ENCODE measurements around the gene LTO1.
"Not testable (repeated sequence)": the region's sequence is repeated elsewhere in the genome, so short reads cannot be mapped to it uniquely, and the experiment has no call there.

LTO1 gene

DNA sequence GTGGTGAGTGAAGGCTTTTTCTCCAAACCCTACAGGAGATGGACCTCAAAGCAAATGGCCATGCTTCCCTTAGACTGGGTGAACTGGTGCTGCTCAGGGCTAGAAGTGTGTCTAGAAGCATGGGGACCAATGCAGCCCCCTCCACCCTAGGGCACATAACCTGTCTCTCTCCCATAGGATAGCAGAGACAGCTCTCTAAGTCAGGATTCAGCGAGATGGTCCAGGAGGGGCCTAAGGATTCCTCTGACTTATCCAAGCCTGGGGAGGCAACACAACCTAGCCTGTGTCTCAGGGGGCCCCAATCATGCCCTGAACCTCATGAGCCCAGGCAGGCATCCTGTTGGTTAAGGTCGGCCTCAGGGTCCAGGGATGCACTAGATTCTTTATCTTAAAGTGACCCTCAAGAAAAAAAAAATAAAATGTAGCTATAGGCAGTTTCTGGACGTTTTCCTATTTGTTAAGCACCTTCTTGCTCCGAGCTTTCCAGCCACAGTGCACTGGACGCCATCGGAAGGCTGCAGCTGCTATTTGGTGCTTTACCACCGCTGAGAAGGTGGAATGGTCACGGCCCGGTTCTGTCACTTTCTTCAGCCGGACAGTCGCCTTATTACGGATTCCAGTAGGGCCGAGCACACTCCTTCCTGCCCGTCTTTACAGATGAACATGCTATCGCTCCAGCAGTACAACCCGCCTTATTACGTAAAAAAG lies 39.2 kb downstream of the LTO1 start:
- DNase-seq (ENCODE audit: low spot score) = peak; percentile 38

DNA sequence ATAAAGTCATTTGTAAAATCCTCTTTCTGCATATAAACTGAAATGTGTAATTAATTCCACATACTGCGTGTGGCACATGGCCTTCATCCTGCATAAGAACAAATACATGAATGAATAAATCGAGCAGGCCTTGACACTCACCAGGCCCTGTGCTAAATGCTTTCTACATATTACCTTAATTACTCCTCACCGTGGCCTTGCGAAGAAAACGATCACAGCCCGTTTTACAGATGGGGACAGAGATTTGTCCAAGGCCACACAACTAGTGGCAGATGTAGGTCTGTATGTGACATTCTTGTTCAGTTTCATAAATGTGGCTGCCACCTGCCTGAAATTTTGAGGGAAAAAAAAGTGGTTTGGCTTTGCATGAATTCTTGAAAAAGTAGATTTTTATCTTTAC lies 40.0 kb downstream of the LTO1 start:
- peak; percentile 78 for DNase-seq (ENCODE audit: low spot score)

DNA sequence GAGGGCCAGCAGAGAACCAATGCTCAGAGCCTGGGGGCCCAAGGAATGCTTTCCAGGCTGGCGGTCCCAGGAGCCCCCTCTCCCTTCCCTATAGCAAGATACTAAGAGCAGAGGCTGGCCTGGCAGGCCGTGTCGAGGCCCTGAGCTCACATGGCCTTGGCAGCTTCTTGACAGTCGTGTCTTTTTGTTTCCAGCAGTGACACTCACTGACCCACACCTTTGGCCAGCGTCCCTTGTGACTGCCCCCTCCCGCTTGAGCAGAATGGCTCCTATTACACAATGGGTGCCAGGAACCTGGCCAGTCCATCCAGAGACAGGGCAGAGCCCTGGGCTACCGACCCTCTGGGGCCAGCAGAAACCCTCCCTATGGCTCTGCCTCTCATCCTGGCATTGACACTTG lies 40.6 kb downstream of the LTO1 start:
- DNase-seq (ENCODE audit: low spot score) = no peak

DNA sequence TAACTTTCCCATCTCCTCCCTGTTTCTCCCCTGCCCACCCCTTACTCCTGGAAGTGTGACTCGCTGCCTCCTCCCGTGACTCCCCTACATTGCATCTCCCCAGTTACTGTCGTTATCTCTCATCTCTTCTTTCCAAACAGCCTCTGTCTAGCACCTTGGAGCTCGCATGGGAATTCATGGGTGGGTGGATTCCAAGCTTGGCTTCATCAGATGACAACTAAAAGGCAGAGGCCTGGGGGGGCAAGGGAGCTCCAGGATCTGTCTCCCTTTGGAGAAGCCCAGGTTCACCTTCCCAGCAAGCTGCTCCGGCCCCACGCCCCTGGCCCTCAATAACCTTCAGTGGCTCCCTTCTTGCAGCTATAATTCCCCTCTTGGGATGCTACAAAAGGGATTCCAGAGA lies 41.1 kb downstream of the LTO1 start:
- DNase-seq (ENCODE audit: low spot score) = no peak

DNA sequence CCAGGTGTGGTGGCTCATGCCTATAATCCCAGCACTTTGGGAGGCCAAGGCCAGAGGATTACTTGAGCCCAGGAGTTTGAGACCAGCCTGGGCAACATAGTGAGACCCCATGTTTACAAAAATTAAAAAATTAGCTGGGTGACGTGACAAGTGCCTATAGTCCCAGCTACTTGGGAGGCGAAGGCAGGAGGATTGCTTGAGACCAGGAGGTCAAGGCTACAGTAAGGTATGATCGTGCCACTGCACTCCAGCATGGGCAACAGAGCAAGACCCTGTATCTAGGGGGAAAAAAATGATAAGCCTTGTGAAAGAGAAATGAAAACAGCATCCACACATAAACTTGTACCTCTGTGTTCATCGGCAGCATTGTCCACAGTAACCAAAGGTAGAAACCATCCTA lies 42.3 kb downstream of the LTO1 start:
- DNase-seq (ENCODE audit: low spot score) = no peak

DNA sequence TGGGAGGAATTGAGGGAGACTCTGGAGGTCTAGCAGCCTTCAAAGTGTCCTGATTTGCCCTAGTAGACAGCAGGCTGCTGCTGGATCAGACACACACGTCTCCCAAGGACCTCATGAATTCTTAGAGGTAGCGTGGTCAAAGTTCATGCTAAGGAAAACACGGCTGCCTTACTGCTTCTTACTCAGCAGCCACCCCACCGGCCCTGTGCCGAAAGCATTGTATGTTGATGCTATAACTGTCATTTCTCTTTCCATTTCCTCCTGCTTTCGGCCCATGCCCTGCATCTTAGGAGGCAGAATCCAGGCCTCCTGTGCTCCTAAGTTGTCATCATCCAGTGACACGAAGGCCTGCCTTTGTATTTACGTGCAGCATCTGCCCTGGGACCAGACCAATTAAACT lies 44.7 kb downstream of the LTO1 start:
- DNase-seq (ENCODE audit: low spot score) = no peak

DNA sequence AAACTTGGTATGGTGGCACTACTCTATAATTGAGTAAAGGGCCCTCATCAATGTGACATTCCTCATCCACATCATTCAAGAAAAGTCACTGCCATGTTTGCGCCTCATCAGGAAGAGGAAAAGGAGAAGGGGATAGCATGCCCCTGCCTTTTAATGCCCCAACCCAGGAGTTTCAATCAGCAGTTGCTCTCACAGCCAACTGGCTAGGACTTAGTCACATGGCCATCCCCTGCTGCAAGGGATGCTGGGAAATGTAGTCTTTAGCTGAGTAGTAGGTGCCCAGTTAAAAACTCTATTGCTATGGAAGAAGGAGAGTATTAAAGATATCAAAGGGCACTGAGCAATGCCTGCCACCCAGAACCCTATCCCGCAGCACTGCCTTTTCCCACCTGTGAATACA lies 45.1 kb downstream of the LTO1 start:
- no peak for DNase-seq (ENCODE audit: low spot score)

DNA sequence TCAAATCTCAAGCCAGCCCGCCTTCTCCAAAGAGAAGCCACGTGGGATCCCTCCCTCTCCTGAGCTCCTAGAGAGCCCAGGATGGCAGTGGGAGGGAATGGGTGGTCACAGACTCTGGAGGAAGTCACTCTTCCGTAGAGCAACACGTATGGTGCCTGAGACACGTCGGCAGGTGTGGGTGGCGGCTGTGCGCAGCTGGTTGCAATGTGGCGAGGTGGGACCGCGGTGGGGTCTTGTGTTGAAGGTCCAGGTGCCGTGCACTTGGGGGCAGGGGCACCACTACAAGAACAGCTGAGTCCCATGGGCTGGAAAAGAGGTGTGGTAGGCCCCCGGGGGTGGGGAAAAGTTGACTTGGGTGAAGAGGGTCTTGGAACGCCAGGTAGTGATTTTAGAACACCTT lies 47.6 kb downstream of the LTO1 start:
- DNase-seq (ENCODE audit: low spot score) = no peak

DNA sequence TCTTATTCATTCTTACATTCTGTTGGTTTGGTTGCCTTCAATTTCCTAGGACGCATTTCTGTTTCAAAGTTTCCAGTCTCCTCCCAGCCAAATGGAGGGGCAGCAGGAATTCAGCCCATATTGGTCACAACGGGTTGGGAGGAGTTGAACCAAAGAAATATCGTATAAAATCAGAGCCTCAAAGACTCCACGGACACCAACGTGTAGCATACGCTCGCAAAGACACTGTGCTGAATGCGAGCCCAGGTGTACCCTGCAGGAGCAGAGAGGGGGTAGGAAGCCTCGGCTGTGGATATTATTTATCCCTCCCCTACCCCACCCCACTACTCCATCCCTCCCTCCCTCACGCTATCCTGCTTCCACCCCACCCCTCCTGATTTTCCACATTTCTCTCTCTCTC lies 49.7 kb downstream of the LTO1 start:
- no peak for DNase-seq (ENCODE audit: low spot score)

DNA sequence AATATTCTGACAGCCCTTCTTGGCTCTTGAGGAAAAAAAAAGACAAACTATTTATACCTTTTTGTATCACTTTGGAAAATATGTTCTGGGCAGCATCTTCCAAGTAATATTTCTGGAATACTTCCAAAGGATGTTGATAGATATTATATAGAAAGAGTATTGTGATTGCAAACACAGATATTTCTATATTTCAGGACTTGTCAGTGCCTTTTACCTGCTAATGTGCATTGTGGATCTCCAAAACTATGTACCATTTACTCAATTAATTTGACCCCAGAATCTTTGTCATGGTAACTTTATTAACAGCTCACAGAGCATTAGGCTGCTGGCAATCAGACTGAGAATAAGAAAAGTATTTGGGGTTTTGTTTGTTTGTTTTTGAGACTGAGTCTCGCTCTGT lies 50.9 kb downstream of the LTO1 start:
- no peak for DNase-seq (ENCODE audit: low spot score)

DNA sequence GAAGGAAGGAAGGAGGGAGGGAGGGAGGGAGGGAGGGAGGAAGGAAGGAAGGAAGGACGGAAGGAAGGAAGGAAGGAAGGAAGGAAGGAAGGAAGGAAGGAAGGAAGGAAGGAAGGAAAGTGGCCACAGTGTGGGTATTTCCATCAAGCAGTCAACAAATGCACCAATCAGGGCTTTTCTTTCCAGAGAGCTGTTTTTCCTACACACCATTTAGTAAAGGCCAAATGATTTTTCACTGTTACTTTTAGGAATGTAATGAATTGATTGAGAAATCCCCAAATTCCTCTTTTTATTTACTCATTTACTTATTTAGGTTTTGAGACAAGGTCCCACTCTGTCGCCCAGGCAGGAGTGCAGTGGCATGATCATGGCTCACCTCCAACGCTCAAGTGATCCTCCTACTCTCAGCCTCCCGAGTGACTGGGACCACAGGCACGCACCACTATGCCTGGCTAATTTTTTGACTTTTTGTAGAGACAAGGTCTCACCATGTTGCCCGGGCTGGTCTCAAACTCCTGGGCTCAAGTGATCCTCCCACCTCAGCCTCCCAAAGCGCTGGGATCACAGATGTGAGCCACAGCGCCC lies 53.0 kb downstream of the LTO1 start:
- not testable (repeated sequence) for DNase-seq (ENCODE audit: low spot score)

DNA sequence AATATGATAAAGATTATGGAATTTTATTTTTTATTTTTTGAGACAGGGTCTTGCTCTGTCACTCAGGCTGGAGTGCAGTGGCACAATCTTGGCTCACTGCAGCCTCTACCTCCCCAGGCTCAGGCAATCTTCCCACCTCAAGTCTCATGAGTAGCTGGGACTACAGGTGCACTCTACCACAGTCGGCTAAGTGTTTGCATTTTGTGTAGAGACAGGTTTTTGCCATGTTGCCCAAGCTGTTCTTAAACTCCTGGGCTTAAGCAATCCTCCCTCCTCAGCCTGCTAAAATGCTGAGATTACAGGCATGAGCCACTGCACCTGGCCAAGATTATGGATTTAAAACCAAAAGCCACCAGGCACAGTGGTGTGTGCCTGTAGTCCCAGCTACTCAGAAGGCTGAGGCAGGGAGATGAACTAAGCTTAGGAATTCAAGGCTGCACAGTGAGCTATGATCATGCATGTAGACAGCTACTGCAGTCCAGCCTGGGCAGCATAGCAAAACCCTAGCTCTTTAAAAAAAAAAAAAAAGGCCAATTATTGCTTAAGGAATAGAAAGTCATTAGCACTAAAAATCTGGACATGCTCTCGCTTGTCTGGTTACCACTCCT lies 54.4 kb downstream of the LTO1 start:
- no peak for DNase-seq (ENCODE audit: low spot score)

DNA sequence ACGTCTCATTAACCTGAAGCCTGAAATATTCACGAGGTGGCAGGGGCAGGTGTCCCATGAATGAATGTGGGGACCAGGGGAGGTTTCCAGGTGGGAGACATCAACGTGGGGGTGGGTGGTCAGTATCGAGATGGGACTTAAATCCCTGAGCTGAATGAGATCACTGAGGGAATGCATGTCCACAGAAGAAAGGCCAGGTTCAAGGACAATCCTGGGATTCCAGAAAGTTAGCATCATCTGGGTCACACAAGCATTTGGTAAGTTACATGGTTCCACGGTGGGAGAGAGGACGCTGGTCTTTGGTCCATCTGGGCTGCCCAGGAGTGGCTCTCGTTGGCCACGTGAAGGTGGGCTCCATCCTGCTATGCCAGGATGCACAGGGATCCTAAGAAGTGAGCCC lies 56.9 kb downstream of the LTO1 start:
- no peak for DNase-seq (ENCODE audit: low spot score)

DNA sequence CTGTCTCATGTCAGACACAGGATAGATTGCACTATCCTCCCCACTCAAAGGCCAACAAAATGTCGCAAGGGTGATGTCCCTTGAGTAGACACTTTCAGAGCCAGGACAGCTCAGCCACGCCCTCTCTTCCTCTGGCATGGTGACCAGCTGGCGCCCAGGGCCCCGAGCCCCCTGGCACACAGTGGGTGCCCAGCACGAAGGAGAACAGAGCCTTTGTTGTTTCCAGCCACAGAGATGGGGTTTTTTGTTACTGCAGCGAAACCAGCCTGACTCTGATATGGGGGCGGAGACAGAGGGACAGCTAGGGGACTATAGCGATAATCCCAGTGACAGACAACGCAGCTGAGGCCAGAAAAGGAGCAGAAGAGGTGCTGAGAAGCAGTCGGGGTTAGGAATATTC lies 57.5 kb downstream of the LTO1 start:
- no peak for DNase-seq (ENCODE audit: low spot score)

DNA sequence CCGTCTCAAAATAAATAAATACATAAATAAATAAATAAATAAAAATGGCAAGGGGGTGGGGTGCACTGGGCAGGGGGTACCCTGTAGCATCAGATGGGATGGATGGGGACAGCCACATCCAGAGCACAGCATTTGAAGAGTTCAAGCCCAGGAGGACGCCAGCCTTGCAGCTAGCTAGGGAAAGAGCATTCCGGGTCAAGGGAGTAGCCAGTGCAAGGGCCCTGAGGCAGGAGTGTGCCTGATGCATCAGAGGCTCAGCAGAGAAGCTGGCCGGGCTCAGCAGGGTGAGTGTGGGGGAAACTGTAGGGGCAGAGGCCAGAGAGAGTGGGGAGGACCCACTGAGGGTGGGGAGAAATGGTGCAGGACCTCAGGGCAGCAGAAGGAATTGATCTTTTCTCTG lies 57.9 kb downstream of the LTO1 start:
- no peak for DNase-seq (ENCODE audit: low spot score)
